T follicular helper cell (primary cell): ENCODE data around the gene ILKAP.
A peak's percentile ranks its signal among the peaks of the same experiment; 100 is the strongest.

Experiments
- DNase-seq: peaks from one replicate; pipeline ENCODE4 v3.0.0-alpha.2; 2020; ENCODE audit warnings: low read depth
- total RNA-seq, 2 experiments: gene quantifications; one replicate each; lab custom pipeline; 2026; lab: John Stamatoyannopoulos, UW

The ILKAP gene
- 42.0 to 50.1 reads per million in 2 experiments for total RNA-seq

GRCh38 chr2:238203094-238203972, at the start of gene ILKAP:
ILKAP (minus strand) TSS chr2:238203695; CDS start chr2:238203553, 142 bp downstream.
- peak; percentile 86 for DNase-seq

GRCh38 chr2:238252766-238253630, 49.5 kb upstream of the ILKAP start:
- no peak for DNase-seq

GRCh38 chr2:238251986-238252385, 48.5 kb upstream of the ILKAP start:
- DNase-seq = no peak

GRCh38 chr2:238251331-238251730, 47.8 kb upstream of the ILKAP start:
- no peak for DNase-seq

GRCh38 chr2:238250896-238251295, 47.4 kb upstream of the ILKAP start:
- DNase-seq = no peak

DNA sequence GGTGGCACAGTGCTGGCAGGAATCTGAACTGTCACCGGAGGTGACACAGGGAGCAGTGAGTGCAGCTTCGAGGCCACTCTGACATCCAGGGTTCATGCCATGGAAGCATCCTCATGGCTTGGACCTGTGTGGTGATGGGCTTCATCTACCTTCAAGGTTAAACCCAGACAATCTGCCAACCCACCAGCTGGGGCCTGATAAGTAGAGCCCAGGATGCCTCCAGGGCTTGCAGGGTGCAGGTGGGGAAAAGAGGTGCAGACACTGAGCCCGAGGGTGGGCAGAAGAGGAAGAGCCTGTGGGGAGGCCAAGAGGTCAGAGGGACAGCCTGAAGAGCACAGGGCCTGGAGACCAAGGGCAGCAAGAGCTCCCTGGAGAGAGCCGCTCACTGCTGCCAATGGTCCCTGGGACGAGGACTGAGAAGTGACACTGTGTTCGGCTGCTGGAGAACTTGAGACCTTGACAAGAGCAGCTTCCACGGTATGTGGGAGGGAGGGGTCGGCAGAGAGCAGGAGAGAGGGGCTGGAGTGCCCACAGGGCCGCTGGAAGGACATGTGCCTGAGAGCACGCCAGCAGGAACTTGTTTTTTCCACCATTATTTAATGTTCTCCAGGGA, 44.5 kb upstream of the ILKAP start:
- DNase-seq = no peak

DNA sequence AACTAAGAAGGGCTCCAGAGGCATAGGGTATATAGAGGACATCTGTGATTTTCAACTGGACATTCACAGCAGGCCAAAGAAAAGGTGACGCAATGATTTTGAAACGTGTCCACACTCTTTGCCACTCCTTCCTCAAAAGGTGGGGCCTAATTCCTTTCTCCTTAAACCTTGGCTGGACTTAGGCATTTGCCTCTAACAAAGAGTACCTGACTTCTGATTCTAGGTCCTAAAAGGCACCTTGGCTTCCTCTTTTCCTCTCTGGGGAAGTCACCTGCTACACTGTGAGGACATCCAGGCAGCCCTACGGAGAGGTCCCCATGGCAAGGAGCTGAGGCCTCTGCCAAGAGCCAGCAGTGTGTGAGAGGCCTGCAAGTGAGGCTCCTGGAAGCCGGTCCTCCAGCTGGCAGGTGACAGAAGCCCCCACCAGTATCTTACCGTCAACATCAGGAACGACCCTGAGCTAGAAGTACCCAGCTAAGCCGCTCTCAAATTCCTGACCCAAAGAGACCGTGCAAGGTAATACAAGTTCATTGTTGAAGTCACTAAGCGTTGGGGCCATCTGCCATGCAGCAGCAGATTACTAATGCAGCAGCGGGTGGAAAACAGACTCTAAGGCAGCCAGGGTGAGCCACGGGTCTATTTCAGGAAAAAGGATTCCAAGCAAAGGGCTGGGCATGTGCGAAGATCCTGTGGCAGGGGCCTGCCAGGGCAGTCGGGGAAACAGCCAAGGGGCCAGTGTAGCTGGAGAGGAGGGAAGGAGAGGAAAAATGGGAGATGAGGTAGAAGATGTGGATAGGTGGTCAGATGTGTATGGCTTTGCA, 43.7 kb upstream of the ILKAP start:
- DNase-seq = no peak

DNA sequence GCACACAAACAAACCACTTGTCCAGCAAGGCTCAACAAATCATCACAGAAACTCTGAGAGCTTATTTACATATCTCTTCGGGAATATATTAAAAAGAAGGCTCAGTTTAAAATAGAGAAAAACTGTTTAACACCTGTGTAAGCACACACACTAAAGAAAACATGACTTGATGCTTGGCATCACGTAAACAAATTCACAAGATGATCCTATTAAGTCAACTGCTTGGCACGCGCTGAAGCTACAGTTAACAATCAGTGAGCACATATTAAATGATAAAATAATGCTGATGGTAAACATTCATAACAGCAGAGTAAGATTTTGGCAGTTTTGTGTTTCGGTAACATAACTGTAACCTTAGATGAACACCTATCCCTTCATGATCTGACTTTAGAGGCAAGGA, 40.7 kb upstream of the ILKAP start:
- no peak for DNase-seq

DNA sequence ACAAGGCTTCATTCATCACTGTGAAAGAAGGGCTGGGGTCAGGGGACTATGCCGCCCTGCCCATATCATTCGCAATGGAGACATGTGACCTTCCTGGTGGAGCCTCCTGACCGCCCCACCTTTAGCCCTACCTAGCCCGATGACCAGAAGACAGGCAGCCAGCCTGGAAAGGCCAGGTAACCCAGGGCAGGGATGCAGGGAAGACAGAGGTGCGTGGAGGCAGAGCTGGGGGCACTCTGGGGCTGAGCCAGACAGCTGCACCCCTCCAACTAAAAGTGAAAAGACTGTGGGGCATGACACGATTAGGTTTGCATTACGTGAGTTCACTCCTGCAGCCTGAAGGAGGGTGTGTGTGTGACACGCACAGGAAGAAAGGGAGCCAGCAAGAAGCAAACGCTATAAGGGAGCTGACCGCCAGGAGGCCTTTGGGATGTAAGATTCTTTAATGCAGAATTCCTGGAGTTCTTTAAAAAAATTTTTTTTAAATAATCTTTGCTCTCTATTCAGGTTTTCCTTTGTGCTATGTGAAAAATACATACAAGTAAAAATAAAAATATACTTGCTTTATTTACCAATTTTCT, 40.1 kb upstream of the ILKAP start:
- DNase-seq = no peak

- no peak for DNase-seq
These were observed 39.4 kb upstream of the ILKAP start for GRCh38 chr2:238242731-238243495.

- no peak for DNase-seq
These were observed 38.5 kb upstream of the ILKAP start for GRCh38 chr2:238241970-238242369.

DNA sequence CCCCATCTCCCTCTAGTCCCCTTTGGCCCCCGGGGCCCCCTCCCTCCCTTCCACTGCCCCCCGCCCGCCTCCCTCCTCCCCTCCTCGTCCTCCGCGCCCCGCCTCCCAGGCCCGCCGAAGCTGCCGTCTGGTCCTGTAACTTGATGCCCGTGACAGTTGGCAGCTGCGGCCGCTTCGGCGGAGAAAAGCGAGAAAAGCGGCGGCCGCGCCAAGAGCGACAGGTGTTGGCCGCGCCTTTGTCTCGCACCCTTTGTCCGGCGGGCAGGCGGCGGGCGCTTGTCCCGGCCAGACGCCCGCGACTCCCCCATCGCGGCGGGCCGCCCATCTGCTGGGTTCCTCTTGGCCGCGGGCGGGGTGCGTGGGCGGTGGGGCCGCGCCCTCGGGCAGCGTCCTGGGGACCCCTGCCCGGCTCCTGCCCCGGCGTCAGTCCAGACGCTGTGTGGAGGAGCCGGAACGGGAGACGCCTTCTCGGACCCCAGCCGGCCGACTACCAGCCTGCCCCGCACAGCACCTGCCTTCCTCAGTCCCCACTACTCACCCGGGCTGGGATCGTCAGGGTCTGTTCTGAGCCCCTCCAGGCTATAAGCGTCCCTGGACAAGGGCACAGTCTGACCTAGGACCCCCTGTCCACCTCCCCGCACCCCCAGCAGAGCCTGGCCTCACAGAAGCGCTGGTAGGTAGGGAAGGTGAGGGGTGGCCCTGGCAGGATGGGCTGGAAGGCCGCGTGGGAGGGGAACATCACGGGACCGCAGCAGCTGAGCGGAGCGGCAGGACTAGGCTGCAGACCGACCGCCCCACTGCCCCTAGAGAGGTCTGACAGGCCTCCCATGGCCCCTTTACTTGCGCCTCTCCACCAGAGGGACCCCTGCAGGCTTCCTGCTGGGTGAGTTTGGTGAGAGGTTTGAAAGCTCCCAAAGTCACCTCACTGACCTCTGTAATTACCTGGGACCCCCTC, 37.5 kb upstream of the ILKAP start:
- DNase-seq = no peak

DNA sequence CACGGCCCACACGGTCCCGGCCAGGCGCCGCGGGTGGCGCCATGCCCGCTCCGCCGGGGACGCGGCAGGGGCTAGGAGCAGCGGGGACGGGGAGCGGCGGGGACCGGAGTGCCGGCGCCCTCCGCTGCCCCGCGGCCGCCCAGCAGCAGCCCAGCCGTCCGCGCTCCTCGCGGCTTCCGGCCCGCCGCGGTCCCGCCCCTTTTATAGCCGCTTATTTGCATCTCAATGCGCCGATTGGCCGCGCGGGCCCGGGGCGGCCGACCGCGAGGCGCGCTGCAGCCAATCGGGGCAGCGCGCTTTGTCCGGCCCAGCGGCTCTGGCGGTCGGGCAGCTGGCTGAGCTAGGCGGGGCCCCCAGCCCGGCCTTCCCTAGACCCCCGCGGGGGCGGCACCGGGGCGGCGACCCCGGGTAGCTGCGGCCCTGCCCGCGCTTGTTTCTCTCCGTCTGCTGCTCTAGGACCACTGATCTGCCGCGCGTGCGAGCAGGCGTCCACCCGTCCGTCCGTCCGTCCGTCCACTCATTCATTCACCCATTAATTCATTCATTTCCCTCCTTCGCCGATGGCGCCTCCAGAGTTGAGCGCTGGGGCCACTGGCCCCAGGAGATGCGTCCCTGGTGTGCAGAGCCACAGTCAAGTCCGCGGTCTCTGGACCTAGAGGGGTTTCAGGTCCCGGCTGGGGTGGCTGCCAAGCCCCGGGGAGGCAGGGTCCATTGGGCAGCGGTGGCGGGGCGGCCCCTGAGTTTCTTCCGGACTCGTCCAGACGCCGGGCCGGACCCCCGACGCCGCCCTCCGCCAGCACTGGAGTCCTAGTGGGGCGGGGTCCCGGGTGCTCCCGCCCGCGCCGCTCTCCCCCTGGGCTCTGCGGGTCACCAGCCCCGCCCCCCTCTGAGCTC, 36.6 kb upstream of the ILKAP start, which contains the start of gene HES6:
TSS of gene HES6 (minus strand) at position 176 of the 894 bp plus-strand sequence. CDS start at position 43, 133 bp downstream.
- peak; percentile 56 for DNase-seq

DNA sequence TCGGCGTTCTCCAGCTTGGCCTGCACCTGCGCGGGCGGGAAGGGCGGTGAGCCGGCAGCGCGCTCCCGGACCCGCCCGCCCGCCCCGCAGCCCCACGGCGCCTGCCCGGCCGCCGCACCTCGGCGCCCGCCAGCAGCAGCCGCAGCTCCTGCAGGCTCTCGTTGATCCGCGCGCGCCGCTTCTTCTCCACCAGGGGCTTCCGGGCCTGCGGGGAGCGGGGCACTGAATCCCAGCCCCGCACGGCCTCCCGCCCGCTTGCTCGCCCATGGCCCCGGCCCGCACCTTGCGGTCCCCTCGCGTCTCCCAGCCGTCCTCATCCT, 36.0 kb upstream of the ILKAP start:
- peak; percentile 18 for DNase-seq

DNA sequence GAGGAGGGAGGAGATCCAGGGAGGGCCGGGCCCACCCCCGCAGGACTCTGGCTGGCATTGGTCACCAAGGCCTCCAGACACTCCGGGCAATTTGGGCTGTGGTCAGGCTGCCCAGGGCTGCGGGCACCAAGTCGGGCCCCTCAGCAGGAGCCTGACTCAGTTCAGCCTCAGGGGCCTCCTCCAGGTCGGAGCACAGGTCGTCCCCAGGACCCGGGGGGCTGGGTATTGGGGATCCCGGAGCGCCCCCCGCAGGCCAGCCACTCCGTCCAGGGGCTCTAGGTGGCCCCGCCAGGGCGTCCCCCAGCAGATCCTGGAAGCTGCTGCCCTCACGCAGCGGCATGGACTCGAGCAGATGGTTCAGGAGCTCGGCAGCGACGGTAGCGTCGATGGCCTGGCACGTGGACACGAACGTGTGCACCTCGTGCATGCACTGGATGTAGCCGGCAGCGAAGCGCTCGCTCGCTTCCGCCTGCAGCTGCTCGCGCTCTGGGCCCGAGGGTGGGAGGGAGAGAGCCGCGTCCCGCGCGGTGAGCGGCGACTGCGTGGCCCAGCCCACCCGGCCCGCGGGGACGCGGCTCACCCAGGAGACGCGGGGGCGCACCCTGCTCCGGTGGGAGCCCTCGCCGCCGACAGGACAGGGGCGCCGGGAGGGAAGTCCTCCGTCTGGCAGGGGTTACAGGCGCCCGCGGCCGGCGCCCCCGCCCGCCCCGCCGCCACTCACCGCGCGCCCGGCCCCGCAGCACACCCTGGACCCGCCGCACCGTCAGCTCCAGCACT, 35.5 kb upstream of the ILKAP start:
- peak; percentile 34 for DNase-seq

- DNase-seq = no peak
These were observed 34.8 kb upstream of the ILKAP start for GRCh38 chr2:238238311-238238765.
